Stimulated activated naive CD8-positive, alpha-beta T cell treated with anti-CD3 and anti-CD28 coated beads, Interleukin-15, Interleukin-2, amounts not matched to agents 100 ng/mL and 50 ng/mL, for 24 hours (primary cell): ENCODE measurements around the gene CRYL1.
A peak's percentile ranks its signal among the peaks of the same experiment; 100 is the strongest.

Experiments used
- H3K27ac Mint-ChIP-seq: one replicate; pipeline ENCODE4 v1.8.0; 2021; ENCODE audit warnings: mild to moderate bottlenecking, mixed read lengths
- H3K27me3 Mint-ChIP-seq: one replicate; pipeline ENCODE4 v1.8.0; 2021; ENCODE audit warnings: mixed read lengths
- H3K36me3 Mint-ChIP-seq: one replicate; pipeline ENCODE4 v1.8.0; 2021; ENCODE audit warnings: low read depth, mixed read lengths
- H3K4me1 Mint-ChIP-seq: one replicate; pipeline ENCODE4 v1.8.0; 2021; ENCODE audit warnings: low read depth, mixed read lengths
- H3K4me3 Mint-ChIP-seq: one replicate; pipeline ENCODE4 v1.8.0; 2021; ENCODE audit warnings: mild to moderate bottlenecking, mixed read lengths
- H3K9me3 Mint-ChIP-seq: one replicate; pipeline ENCODE4 v1.8.0; 2021; ENCODE audit warnings: mixed read lengths

CRYL1 gene

GRCh38 chr13:20550799-20551198, 25.1 kb upstream of the CRYL1 start:
- Mint-ChIP-seq H3K27me3 (no peaks in the 10 kb centered on the region), H3K36me3 (no peaks in the 10 kb centered on the region), H3K9me3 (no peaks in the 10 kb centered on the region), H3K27ac (no peak overlapping the region), H3K4me1 (peaks cover 15% of the 10 kb centered on the region), H3K4me3 (no peak overlapping the region)

- no peak overlapping the region for H3K27ac Mint-ChIP-seq
- H3K27me3 Mint-ChIP-seq = no peaks in the 10 kb centered on the region
- no peaks in the 10 kb centered on the region for H3K36me3 Mint-ChIP-seq
- H3K4me3 Mint-ChIP-seq = no peak overlapping the region
- peaks cover 20% of the 10 kb centered on the region for H3K4me1 Mint-ChIP-seq
- no peaks in the 10 kb centered on the region for H3K9me3 Mint-ChIP-seq
These were observed 21.8 kb upstream of the CRYL1 start for GRCh38 chr13:20547479-20547908.

DNA sequence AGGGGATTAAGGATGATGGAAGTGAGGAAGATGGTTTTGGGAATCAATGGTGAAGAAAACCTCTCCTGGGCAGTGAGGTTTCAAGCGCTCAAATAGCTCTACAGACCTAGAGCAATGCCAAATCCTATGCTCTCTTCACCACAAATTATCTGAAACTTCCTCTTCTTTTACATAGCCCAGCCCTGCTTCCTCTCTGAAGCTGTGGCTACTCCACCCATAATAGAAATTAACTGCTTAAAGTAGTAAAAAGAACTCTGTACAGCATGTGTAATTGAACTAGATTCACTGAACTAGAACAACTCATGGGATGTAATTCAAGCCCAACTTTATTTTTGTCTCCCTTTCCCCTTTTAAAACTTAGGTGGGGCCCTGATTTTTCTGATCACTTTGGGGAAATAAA, 20.9 kb upstream of the CRYL1 start:
- H3K27ac Mint-ChIP-seq = no peak overlapping the region
- H3K27me3 Mint-ChIP-seq = no peaks in the 10 kb centered on the region
- no peaks in the 10 kb centered on the region for H3K36me3 Mint-ChIP-seq
- H3K4me3 Mint-ChIP-seq = no peak overlapping the region
- H3K9me3 Mint-ChIP-seq = no peaks in the 10 kb centered on the region
- peaks cover 20% of the 10 kb centered on the region for H3K4me1 Mint-ChIP-seq

GRCh38 chr13:20544201-20544923, 18.7 kb upstream of the CRYL1 start:
- Mint-ChIP-seq H3K4me1 (peaks cover 20% of the 10 kb centered on the region), H3K27me3 (no peaks in the 10 kb centered on the region), H3K9me3 (no peaks in the 10 kb centered on the region), H3K27ac (no peak overlapping the region), H3K36me3 (no peaks in the 10 kb centered on the region), H3K4me3 (peak overlapping the region; percentile 7)

GRCh38 chr13:20536992-20537391, 11.3 kb upstream of the CRYL1 start:
- H3K9me3 Mint-ChIP-seq = no peaks in the 10 kb centered on the region
- H3K4me1 Mint-ChIP-seq = no peaks in the 10 kb centered on the region
- no peaks in the 10 kb centered on the region for H3K36me3 Mint-ChIP-seq
- no peak overlapping the region for H3K4me3 Mint-ChIP-seq
- H3K27ac Mint-ChIP-seq = no peak overlapping the region
- no peaks in the 10 kb centered on the region for H3K27me3 Mint-ChIP-seq

GRCh38 chr13:20534038-20534608, 8.5 kb upstream of the CRYL1 start:
- no peak overlapping the region for H3K4me3 Mint-ChIP-seq
- no peaks in the 10 kb centered on the region for H3K9me3 Mint-ChIP-seq
- peaks cover 5% of the 10 kb centered on the region for H3K27me3 Mint-ChIP-seq
- H3K27ac Mint-ChIP-seq = no peak overlapping the region
- H3K4me1 Mint-ChIP-seq = no peaks in the 10 kb centered on the region
- H3K36me3 Mint-ChIP-seq = no peaks in the 10 kb centered on the region

GRCh38 chr13:20528452-20528851, 2.8 kb upstream of the CRYL1 start:
- Mint-ChIP-seq H3K9me3 (no peaks in the 10 kb centered on the region), H3K4me1 (peaks cover 26% of the 10 kb centered on the region), H3K27me3 (peaks cover 5% of the 10 kb centered on the region), H3K27ac (no peak overlapping the region), H3K4me3 (no peak overlapping the region), H3K36me3 (no peaks in the 10 kb centered on the region)

- H3K4me3 Mint-ChIP-seq = peak overlapping the region; percentile 83
- peaks cover 3% of the 10 kb centered on the region for H3K27me3 Mint-ChIP-seq
- H3K36me3 Mint-ChIP-seq = no peaks in the 10 kb centered on the region
- peaks cover 31% of the 10 kb centered on the region for H3K4me1 Mint-ChIP-seq
- H3K27ac Mint-ChIP-seq = peak overlapping the region; percentile 94
- H3K9me3 Mint-ChIP-seq = no peaks in the 10 kb centered on the region
These were observed 1.0 kb upstream of the CRYL1 start for GRCh38 chr13:20526664-20527063.

DNA sequence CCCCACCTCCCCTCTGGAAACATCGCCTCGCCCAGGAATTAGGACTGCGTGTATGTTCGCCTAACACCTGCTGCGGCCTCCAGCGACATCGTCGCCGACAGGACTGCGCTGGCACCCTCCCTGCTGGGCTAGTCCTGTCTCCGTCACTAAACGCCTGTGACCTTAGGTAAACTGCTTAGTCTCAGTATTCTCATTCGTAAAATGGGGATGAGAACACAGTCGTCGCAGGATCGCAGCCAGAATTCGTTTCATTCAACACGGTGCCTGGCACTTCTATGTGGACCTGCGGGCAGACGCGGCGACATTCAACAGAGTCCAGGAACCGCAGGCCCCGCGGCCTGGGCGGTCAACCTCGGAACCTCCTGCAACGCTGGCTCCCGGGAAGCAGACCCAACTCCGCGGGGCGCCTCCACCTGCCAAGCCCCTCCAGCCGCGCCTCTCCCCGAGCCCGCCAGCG, 485 bp downstream of the CRYL1 start:
- H3K4me1 Mint-ChIP-seq = peaks cover 31% of the 10 kb centered on the region
- H3K4me3 Mint-ChIP-seq = peak overlapping the region; percentile 88
- no peaks in the 10 kb centered on the region for H3K9me3 Mint-ChIP-seq
- peak overlapping the region; percentile 71 for H3K27ac Mint-ChIP-seq
- no peaks in the 10 kb centered on the region for H3K27me3 Mint-ChIP-seq
- H3K36me3 Mint-ChIP-seq = no peaks in the 10 kb centered on the region

DNA sequence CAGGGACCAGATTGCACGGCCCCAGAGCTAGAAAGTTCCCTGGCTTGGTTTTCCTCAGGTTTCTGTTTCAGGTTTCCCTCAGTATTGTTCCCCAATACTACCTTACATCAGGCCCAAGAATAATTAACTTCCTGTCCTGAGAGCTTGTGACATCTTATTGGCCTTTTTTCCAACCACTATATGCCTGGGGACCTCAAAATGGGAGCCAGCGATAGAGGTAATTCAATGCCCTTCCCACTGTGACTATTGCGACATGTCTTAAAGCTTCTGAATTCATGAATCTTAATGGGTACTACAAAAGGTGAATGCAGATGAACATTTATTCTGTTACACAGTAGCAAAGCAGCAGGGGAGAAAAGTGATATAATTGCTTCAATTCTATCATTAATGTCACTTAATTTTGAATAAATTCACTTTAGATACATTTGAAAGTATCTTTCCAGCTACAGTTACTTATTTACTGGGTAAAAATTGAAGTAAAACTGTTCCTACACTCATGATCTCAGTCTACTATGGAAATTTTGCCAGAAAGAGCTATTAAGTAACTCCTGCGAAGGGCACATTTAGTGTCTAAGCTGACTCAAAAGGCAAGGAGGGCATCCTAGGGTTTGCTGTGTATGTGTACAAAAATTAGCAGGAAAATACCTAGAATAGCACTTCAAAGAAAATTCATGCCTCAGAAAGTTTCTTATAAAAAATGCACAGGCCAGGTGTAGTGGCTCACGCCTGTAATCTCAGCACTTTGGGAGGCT, 4.1 kb downstream of the CRYL1 start:
- no peak overlapping the region for H3K4me3 Mint-ChIP-seq
- H3K27me3 Mint-ChIP-seq = no peaks in the 10 kb centered on the region
- peaks cover 21% of the 10 kb centered on the region for H3K4me1 Mint-ChIP-seq
- no peak overlapping the region for H3K27ac Mint-ChIP-seq
- no peaks in the 10 kb centered on the region for H3K9me3 Mint-ChIP-seq
- no peaks in the 10 kb centered on the region for H3K36me3 Mint-ChIP-seq

- no peaks in the 10 kb centered on the region for H3K9me3 Mint-ChIP-seq
- peaks cover 13% of the 10 kb centered on the region for H3K4me1 Mint-ChIP-seq
- no peak overlapping the region for H3K27ac Mint-ChIP-seq
- no peaks in the 10 kb centered on the region for H3K36me3 Mint-ChIP-seq
- no peak overlapping the region for H3K4me3 Mint-ChIP-seq
- H3K27me3 Mint-ChIP-seq = no peaks in the 10 kb centered on the region
These were observed 5.8 kb downstream of the CRYL1 start for GRCh38 chr13:20519875-20520274.

- H3K36me3 Mint-ChIP-seq = no peaks in the 10 kb centered on the region
These were observed 7.0 kb downstream of the CRYL1 start for GRCh38 chr13:20518660-20519100.

DNA sequence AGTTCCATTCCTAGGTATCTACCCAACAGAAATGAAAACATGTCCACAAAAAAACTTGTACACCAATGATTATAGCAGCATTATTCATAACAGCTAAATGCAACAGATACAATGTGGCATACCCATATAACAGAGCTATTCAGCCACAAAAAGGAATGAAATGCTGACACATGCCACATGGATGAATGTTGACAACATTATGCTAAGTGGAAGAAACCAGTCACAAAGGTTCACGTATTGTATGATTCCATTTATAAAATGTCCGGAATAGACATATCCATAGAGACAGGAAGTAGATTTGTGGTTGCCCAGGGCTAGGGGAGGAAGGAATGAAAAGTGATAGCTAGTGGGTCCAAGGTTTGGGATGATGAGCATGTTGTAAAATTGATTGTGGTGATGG, 10.8 kb downstream of the CRYL1 start:
- no peaks in the 10 kb centered on the region for H3K9me3 Mint-ChIP-seq
- no peak overlapping the region for H3K27ac Mint-ChIP-seq
- H3K27me3 Mint-ChIP-seq = no peaks in the 10 kb centered on the region
- no peaks in the 10 kb centered on the region for H3K4me1 Mint-ChIP-seq
- peaks cover 13% of the 10 kb centered on the region for H3K36me3 Mint-ChIP-seq
- H3K4me3 Mint-ChIP-seq = no peak overlapping the region

More at GRCh38 chr13:20518660-20519100, 7.0 kb downstream of the CRYL1 start:
- peaks cover 7% of the 10 kb centered on the region for H3K4me1 Mint-ChIP-seq
- H3K27me3 Mint-ChIP-seq = no peaks in the 10 kb centered on the region
- H3K4me3 Mint-ChIP-seq = no peak overlapping the region
- H3K9me3 Mint-ChIP-seq = no peaks in the 10 kb centered on the region
- H3K27ac Mint-ChIP-seq = no peak overlapping the region

DNA sequence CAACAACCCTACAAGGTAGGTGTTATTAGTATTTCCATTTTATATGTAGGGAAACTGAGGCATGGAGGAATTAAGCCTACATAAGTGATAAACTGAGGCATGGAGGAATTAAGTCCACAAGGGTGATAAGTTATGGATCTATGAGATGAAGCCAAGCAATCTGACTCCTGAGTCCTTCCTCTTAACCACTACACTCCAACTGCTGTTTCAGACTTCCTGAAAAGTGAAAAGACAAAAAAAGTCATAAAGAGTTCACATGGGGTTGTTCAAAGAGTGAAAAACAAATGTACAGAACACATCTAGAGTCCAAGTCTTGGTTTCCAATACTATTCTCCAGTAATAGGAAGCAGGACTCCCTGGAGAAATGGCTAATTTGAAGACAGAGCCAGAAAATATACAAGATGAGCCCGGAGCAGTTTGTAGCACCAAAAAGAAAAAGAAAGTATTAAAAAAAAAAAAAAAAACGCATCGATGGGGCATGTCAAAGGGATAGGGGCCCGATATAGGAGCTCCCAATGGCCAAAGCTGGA, 12.1 kb downstream of the CRYL1 start:
- no peaks in the 10 kb centered on the region for H3K9me3 Mint-ChIP-seq
- H3K36me3 Mint-ChIP-seq = peaks cover 14% of the 10 kb centered on the region
- no peak overlapping the region for H3K27ac Mint-ChIP-seq
- H3K4me1 Mint-ChIP-seq = no peaks in the 10 kb centered on the region
- no peaks in the 10 kb centered on the region for H3K27me3 Mint-ChIP-seq
- H3K4me3 Mint-ChIP-seq = no peak overlapping the region
